NCI-H69 (cell line): Measurements from ENCODE around the gene TARS2.

Source experiments
- DNase-seq: peaks from one replicate; lab custom pipeline; 2025; lab: John Stamatoyannopoulos, UW

The TARS2 gene, protein sequence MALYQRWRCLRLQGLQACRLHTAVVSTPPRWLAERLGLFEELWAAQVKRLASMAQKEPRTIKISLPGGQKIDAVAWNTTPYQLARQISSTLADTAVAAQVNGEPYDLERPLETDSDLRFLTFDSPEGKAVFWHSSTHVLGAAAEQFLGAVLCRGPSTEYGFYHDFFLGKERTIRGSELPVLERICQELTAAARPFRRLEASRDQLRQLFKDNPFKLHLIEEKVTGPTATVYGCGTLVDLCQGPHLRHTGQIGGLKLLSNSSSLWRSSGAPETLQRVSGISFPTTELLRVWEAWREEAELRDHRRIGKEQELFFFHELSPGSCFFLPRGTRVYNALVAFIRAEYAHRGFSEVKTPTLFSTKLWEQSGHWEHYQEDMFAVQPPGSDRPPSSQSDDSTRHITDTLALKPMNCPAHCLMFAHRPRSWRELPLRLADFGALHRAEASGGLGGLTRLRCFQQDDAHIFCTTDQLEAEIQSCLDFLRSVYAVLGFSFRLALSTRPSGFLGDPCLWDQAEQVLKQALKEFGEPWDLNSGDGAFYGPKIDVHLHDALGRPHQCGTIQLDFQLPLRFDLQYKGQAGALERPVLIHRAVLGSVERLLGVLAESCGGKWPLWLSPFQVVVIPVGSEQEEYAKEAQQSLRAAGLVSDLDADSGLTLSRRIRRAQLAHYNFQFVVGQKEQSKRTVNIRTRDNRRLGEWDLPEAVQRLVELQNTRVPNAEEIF

DNA sequence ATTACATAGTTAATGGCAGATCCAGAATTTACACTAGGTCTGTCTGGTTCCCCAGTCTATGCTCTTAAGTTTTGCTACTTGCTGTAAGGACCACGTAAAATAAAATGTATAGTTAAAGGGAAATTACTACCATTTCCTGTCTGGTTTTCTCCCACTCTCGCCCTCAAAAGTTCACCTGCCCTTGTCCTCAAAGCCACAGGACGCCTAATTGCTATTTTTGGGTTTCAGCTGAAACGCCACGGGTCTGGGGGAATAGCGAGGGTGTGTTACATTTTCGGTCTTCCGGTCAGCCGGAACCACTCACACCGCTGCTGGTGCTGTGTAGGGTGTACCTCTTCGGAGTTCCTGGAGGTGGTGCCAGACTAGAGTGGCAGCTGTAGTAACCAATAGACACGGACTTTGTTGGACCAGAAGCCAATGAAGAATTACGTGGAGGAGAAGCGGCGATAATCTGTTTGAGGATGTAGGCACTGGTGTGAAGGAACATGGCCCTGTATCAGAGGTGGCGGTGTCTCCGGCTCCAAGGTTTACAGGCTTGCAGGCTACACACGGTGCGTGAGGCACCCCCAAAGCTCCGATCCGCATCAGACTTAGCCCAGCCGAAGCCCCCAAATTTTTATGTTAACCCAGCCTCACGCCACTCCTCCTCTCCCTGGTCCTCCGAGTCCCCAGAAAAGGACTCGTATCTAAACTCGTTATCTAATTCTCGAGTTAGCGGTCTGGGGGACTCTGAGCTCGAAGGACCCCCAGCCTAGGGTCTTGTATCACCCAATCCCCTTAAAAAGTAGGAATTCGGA is at the start of gene TARS2:
Gene TARS2 (plus strand): TSS at position 454 of the 797 bp plus-strand sequence. CDS start 32 bp downstream, at position 486.
- peak; percentile 99 for DNase-seq

DNA sequence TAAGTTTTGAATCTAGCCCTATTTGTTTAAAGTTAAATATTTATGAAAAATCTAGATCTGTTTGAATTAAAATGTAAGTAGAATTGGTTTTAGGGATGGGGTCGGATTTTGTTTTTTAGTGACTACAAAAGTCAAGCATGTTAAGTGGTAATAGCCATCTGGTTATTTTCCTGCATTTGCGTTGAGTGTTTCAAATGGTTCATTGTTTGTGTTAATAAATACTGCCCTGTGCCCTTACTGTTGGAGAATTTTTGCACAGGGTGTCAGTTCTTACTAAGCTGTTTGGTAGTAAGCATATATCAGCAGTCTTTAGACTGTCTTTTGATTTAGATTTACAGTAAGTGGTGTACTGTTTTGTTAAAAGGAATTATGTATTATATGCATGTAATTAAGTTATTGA is 46.1 kb upstream of the TARS2 start:
- DNase-seq: no peak

DNA sequence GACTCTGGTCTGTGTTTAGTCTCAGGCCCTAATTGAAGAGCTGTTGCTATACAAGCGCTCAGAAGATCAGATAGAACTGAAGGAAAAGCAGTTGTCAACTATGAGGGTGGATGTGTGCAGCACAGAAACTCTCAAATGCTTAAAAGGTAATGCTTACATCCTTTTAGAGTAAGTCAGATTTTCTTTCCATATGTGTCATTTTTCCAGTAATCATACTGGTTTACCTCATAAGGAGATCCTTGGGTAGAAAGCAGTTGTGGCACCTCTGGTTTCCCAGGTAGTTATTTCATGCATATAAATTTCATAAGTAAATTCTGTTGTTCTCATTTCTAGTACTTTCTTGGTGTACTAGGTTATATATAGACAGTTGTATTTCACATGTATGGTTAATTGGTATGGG is 43.0 kb upstream of the TARS2 start:
- DNase-seq: no peak

DNA sequence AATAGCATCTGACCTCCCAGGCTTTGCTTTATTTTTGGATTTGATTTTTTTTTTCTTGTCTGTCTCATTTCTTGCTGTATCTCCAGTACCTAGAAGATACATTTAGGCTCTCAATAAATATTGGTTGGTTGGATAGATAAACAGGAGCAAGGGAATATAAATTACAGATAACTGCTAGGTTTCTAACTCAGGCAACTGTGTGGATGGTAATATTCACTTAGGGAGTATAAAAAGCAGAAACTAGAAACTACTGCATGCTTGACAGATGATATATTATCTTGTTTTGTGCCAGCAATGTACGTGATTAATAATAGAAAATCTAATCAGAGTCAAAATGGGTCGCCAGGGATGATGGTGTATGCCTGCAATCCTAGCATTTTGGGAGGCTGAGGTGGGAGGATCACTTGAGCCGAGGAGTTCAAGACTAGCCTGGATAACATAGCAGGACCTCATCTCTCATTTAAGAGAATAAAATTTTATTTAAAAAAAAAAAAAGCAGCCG is 31.0 kb upstream of the TARS2 start:
- no peak for DNase-seq

DNA sequence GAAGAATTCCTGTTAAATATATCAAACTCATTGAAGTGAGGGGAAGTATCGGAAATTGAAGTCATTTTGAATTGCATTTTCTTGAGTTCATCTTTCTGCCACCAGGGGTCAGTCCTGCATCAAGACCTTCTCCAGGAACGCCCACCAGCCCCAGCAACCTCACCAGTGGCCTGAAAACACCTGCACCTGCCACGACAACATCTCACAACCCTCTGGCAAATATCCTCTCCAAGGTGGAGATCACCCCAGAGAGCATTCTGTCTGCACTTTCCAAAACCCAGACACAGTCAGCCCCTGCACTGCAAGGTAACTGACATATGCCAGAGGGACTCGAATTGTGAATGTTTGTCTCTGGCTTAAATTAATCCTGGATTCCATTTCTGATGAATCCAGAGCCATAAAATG is 22.8 kb upstream of the TARS2 start:
- peak; percentile 76 for DNase-seq

DNA sequence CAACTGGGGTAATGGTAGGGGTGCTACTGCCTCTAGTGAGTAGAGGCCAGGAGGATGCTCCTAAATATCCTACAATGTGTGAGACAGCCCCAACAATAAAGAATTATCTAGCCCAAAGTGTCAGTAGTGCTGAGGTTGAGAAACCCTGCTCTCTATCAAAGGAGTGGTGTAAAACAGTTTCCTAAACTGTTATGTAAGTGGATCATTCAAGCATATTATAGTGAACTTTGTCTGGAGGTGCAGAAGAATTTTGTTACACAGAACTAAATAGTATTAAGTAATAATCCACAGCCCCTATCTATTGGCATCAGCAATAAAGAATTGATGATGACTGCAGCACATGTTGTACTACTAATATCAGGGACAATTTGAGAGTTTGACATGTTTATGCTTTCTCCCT is 20.3 kb upstream of the TARS2 start:
- DNase-seq: no peak

DNA sequence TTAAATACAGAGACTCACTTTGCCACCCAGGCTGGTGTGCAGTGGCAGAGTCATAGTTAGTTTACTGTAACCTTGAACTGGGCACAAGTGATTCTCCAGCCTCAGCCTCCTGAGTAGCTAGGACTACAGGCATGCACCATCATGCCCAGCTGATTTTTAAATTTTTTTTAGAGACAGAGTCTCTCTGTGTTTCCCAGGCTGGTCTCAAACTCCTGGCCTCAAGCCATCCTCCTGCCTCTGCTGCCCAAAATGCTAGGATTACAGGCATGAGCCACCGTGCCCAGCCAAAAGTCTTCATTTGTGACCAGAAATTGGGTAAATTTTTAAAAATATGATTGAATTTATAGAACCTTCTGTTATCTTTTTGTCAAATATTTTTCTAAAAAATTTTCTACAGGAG is 17.9 kb upstream of the TARS2 start:
- DNase-seq: no peak

DNA sequence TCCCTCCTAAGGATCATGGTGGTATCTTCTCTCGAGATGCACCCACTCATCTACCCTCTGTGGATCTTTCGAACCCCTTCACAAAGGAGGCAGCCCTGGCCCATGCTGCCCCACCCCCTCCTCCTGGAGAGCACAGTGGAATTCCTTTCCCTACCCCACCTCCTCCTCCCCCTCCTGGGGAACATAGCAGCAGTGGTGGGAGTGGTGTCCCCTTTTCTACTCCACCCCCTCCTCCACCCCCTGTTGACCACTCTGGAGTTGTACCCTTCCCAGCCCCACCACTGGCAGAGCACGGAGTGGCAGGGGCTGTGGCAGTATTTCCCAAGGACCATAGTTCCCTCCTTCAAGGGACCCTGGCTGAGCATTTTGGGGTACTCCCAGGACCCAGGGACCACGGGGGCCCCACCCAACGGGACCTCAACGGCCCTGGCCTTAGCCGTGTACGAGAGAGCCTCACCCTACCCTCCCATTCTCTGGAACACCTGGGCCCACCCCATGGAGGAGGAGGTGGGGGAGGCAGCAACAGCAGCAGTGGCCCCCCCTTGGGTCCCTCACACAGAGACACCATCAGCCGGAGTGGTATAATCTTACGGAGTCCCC is 14.5 kb upstream of the TARS2 start:
- no peak for DNase-seq

DNA sequence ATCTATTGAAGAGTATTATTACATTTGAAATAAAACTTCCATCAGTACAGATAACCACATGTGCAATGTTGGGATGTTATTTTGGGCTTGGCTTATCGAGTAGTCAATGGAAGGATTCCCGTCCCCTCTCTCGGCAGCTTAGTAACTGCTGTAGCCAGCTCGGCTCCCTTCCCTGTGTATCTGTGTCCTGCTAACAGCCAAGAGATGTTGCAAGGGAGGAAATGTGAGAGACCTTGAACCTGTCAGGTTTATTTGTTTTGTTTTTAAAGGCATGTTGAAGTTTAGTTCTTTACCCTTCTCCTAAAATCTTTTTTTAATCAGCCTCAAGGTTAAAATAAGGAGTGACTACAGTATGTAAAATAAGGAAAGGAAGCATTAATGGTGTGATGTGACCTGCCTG is 13.6 kb upstream of the TARS2 start:
- DNase-seq: no peak

DNA sequence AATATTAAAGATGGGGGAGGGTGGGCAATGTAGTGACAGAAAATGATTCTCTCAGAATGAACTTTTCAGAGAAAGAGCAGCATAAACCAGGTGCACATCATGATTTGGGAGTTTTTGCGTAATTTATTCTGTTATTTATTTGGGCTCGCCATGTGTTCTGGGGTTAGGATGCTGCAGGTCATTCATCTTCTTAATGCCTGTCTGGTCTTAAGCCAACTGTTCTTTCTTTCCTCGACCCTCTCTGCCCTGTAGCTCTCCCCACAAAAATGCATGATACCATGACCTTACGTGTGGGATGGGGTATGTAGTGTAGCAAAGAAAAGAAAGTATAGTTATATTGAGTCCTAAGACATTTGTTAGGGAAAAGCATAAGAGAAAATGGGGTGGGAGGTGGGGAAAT is 12.3 kb upstream of the TARS2 start:
- DNase-seq: no peak

DNA sequence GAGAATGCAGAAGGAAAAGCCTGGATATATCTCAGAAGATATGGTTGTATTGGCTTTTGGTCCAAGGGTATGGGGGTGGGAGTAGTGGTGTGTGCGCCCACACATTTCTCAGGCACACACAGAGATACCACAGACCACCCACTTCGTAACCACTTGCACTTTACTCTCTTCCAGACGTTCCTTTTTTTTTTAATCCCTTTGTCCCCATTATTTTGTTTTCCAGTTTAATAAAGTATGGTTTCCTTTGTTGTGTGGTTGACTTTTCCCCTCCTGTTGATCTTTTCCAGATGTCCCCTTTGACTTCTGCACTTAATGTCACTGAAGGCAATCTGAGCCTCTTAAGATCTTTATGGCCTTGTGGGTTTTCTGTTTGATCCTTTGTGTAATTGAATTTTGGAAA is 10.5 kb upstream of the TARS2 start:
- DNase-seq: no peak

DNA sequence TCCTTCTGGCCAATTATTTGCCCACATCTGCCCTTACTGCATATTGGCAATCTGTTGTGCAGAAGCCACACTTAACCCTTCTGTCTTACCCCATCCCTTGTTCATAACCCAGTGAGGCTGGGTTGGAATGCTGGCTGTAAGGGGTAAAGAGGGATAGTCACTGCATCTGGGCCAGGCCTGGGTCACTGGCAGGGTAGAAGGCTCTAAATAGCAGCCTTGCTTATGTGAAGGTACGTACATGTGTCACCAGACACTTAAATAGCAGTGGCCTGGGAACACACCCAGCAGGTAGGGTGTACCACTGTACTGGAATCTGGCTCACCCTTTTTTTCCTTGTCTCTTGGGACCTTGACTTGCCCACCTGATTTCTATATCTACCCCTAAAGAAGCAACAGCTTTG is 9.9 kb upstream of the TARS2 start:
- peak; percentile 18 for DNase-seq

DNA sequence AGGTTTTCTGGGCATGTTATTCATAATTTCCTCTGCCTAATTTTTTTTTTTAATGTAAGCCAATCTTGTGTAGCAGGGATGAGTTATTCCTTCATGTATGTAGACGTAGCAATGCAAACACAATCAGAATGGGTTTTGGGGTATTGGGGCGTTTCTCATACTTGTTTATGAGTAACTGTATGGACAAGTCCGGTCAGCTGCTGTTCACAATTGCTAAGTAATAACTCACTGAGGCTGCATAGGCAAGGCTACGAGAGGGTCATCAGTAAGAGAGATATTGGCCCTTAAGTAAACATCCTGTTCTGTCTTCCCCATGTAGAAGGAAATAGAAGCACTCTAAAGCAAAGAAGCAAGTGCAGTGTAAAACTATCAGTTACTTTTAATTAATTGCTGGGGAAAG is 9.5 kb upstream of the TARS2 start:
- DNase-seq: peak; percentile 34

DNA sequence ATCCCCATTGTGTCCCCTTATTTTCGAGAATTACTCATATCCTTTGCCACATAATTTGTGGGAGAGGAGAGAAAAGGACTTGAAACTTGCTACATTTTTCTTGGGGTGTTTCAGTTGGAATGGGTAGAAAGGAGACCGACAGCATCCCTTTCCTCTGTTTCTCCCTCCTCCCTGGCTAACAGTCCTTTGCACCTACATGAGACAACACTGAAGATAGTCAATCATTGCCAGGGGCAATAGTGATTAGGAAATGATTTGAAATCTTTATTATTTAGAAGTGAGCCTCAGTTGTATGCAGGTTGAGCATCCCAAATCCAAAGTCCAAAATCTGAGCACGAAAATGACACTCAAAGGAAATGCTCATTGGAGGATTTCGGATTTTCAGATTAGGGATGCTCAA is 7.8 kb upstream of the TARS2 start:
- DNase-seq: no peak

DNA sequence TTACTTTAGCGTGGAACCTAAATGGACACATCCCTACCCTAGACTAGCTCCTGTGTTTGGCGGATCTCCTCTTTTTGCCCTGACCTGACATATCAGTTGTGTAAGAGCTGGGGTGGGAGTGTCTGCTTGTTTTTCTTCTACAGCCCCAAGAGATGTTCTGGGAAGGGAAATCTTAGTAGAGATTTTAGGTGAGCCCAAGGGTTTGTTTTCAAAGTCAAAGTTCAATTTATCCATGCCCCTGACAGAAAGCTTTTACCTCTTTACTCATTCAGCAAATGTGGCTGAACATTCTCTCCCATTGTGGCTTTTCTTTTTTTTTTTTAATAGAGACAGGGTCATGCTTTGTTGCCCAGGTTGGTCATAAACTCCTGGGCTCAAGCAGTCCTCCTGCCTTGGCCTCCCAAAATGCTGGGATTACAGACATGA is 7.3 kb upstream of the TARS2 start:
- no peak for DNase-seq

DNA sequence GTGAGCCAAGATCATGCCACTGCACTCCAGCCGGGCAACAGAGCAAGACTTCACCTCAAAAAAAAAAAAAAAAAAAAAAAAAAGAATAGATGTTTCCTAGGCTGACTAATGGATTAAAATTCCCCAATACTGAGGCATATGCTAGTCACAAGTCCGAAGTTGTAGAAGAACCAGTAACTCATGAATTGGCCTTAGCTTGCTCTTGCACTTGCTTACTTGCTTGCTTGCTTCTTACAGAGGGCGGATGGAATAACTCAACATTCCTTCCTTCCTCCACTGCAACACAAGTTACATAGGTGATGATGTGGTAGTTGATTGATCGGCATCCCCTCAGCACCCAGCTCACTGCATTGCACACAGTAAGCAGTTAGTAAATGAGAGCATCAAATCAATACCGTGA is 2.8 kb upstream of the TARS2 start:
- no peak for DNase-seq

DNA sequence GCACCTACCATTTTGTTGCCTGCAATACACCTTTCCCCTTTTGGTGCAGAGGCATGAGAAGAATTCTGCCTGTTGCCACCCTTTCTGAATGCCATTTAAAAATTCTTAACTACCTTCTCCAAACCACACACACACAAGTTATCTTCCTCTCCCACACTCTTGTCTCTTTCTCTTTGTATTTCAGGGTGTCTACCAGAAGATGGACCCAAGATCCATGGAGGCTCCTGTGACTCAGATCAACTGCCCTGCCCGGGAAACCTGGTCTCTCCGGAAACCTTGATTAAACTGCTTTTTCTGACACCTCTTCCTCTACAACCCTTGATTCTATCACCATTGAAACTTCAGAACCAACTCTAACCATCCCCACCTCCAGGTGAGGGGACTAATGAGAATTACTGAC is 2.4 kb upstream of the TARS2 start:
- peak; percentile 61 for DNase-seq

DNA sequence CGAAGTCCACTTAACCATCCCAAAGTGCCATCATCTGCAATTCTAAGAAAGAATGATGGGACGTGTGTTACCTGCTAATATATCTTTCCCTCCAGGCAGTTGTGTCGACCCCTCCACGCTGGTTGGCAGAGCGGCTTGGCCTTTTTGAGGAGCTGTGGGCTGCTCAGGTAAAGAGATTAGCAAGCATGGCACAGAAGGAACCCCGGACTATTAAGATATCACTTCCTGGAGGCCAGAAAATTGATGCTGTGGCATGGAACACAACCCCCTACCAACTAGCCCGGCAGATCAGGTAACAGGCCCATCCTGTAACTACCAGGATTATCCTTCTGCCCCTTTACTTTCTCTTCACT is 520 bp downstream of the TARS2 start:
- peak; percentile 34 for DNase-seq

DNA sequence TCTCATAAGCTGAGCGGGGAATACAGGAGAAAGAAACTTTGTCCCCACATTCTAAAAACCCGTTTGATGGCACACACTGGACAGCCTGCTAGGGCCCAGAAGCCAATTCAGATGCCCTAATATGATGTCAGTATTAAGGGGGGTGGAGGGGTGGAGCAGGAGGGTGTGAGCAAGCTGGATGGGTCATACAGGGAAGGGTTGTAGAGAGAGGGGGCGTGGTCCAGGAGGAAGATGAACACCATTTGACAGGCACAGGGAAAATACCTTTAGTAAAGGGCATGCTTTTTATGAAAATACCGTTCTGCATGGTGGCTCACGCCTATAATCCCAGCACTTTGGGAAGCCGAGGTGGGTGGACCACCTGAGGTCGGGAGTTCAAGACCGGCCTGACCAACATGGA is 6.0 kb downstream of the TARS2 start:
- DNase-seq: no peak

DNA sequence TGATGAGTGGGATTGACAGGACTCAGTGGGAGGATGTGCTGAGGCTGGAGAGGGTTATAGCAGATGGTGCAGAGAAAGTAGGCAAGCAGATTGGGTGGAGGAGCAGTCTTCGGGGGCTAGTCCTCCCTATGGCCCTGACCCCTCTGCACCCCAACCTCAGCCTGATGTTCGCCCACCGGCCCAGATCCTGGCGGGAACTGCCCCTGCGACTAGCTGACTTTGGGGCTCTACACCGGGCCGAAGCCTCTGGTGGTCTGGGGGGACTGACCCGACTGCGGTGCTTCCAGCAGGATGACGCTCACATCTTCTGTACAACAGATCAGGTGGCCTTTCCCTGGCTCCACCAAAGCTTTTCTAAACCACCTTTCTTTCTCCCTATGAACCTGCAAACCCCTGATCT is 11.1 kb downstream of the TARS2 start:
- DNase-seq: no peak

DNA sequence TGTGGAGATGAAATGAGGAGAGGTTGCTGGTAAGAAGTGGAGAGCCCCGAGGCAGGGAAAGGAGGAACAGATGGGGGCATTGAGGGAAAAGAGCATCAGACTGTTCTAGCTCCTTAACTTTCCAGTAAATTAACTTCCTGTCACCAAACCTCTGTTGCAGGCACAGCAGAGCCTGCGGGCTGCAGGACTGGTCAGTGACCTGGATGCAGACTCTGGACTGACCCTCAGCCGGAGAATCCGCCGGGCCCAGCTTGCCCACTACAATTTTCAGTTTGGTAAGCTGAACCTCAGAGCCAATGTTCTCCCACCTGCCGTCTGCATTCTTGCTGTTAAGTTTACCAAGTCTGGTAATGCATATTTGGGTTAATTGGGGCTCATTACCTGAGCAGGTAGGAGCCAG is 18.2 kb downstream of the TARS2 start:
- peak; percentile 83 for DNase-seq
